T-helper 2 cell treated with Interferon-gamma antibody and Interleukin-4, amounts not matched to agents 5 μg/mL and 100 μg/mL, for 36 hours (primary cell): ENCODE data around the gene CALM3.
"Not testable (repeated sequence)": the region's sequence is repeated elsewhere in the genome, so short reads cannot be mapped to it uniquely, and the experiment has no call there.

Experiments
- DNase-seq: peaks from one replicate; pipeline ENCODE4 v3.0.0; 2021; ENCODE audit warnings: low spot score
- H3K27ac Mint-ChIP-seq: one replicate; pipeline ENCODE4 v1.8.0; 2021; ENCODE audit warnings: mild to moderate bottlenecking, mixed read lengths
- H3K27me3 Mint-ChIP-seq: one replicate; pipeline ENCODE4 v1.8.0; 2021; ENCODE audit warnings: low read depth, mixed read lengths
- H3K36me3 Mint-ChIP-seq: one replicate; pipeline ENCODE4 v1.8.0; 2021; ENCODE audit warnings: low read depth, mixed read lengths
- H3K4me1 Mint-ChIP-seq: one replicate; pipeline ENCODE4 v1.8.0; 2021; ENCODE audit warnings: low read depth, mixed read lengths
- H3K4me3 Mint-ChIP-seq: one replicate; pipeline ENCODE4 v1.8.0; 2022; ENCODE audit warnings: mild to moderate bottlenecking, moderate library complexity, mixed read lengths
- H3K9me3 Mint-ChIP-seq: one replicate; pipeline ENCODE4 v1.8.0; 2021; ENCODE audit warnings: mixed read lengths

CALM3 gene

DNA sequence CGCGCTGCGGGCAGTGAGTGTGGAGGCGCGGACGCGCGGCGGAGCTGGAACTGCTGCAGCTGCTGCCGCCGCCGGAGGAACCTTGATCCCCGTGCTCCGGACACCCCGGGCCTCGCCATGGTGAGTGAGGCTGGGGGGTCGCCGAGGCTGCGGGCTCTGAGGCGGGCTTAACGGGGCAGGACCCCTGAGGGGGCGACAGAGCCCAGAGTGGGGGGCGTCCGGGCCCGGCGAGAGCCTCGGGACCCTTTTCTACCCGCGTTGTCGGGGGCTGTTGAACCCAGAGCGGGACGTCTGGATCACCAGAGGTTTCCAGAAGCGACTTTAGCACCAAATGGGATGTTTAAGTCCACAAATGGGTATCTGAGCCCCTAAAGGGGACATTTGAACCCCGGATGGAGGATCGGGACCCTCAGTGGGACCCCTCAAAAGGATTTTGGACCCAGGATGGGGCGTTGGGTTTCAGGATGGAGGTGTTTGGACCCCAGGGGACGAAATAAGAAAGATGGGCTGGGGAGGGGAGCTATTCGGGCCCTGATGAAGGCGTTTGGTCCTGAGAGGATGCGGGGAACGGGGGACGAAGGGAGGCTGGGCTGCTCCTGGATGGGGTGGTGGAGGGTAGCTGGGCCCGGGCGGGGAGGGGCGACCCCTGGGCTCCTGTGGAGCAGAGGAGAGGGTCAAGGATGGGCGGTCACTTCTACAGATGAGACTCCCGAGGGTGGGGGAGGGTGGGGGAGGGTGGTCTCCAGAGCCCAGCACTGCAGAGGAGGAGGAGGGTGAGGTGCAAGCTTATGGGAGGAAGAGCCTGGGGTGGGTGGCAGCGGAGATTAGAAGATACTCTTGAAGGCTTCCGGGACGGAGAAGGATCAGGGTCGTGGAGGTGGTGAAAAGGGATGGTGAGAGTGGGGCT, at the start of gene CALM3:
Gene CALM3, plus strand, starts transcription at position 13 of the 907 bp plus-strand sequence. Its CDS starts 105 bp downstream, at position 118.
- H3K9me3 Mint-ChIP-seq = peaks cover 24% of the 10 kb centered on the region
- H3K4me3 Mint-ChIP-seq = peak within 1 kb of the TSS; percentile 100
- H3K27ac Mint-ChIP-seq = peak within 1 kb of the TSS; percentile 100
- H3K4me1 Mint-ChIP-seq = peaks cover 28% of the 10 kb centered on the region
- DNase-seq = no peak
- peaks cover 39% of the 10 kb centered on the region for H3K36me3 Mint-ChIP-seq
- peaks cover 11% of the 10 kb centered on the region for H3K27me3 Mint-ChIP-seq

DNA sequence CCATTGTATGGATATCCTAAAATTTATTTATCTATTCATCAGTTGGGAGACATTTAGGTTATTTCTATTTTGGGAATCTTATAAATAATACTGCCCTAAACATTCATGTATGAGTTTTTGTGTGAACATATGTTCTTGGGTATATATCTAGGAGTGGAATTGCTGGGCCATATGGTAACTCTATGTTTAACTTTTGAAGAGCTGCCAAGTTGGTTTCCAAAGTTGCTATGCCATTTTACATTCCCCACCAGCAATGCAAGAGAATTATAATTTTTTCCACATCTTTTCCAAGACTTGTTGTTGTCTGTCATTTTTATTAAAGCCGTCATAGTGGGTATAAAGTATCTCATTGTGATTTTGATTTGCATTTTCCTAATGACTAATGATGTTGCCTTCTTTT, 48.2 kb upstream of the CALM3 start:
- H3K9me3 Mint-ChIP-seq = peaks cover 34% of the 10 kb centered on the region
- H3K27ac Mint-ChIP-seq = no peak overlapping the region
- H3K36me3 Mint-ChIP-seq = no peaks in the 10 kb centered on the region
- H3K4me1 Mint-ChIP-seq = no peaks in the 10 kb centered on the region
- H3K4me3 Mint-ChIP-seq = no peak overlapping the region
- peaks cover 28% of the 10 kb centered on the region for H3K27me3 Mint-ChIP-seq
- no peak for DNase-seq

- H3K4me3 Mint-ChIP-seq = no peak overlapping the region
- no peaks in the 10 kb centered on the region for H3K4me1 Mint-ChIP-seq
These were observed 47.0 kb upstream of the CALM3 start for GRCh38 chr19:46554161-46554560.

DNA sequence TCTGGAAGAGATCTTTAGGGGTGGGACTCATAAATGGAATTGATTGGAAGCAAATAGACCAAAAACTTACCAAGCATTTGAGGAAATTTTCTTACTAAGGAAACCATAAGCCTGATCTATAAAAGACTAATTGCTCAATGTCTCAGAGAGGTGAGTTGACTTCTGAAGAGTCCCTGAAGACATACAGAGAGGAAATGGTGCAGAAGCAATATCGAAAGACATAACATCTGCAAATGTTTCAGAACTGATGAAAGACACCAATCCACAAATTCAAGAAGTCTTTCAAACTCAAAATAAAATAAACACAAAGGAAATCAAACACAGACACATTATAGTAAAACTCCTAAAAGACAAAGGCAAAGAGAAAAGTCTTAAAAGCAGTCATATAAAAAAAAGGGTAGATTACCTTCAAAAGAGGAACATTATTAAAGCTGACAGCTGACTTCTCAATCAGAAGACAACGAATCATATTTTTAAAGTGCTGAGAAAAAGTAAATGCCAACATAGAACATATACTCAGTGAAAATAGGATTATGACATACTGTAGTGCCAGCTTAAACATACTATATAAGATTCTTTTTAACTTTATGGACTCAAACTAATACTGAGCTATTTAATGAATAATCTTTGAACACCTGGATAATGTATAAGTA, 45.4 kb upstream of the CALM3 start:
- Mint-ChIP-seq H3K36me3 (no peaks in the 10 kb centered on the region), H3K27ac (no peak overlapping the region)
- DNase-seq = no peak

More at GRCh38 chr19:46554161-46554560, 47.0 kb upstream of the CALM3 start:
- Mint-ChIP-seq H3K9me3 (peaks cover 30% of the 10 kb centered on the region), H3K36me3 (no peaks in the 10 kb centered on the region), H3K27me3 (peaks cover 28% of the 10 kb centered on the region), H3K27ac (no peak overlapping the region)
- DNase-seq = no peak

GRCh38 chr19:46556471-46556870, 44.7 kb upstream of the CALM3 start:
- DNase-seq, H3K4me1 Mint-ChIP-seq, H3K36me3 Mint-ChIP-seq, H3K4me3 Mint-ChIP-seq, H3K9me3 Mint-ChIP-seq, H3K27ac Mint-ChIP-seq: not testable (repeated sequence)
- H3K27me3 Mint-ChIP-seq = peaks cover 25% of the 10 kb centered on the region

More for the DNA sequence above, 45.4 kb upstream of the CALM3 start:
- Mint-ChIP-seq H3K4me1 (no peaks in the 10 kb centered on the region), H3K4me3 (no peak overlapping the region), H3K9me3 (peaks cover 14% of the 10 kb centered on the region), H3K27me3 (peaks cover 25% of the 10 kb centered on the region)

DNA sequence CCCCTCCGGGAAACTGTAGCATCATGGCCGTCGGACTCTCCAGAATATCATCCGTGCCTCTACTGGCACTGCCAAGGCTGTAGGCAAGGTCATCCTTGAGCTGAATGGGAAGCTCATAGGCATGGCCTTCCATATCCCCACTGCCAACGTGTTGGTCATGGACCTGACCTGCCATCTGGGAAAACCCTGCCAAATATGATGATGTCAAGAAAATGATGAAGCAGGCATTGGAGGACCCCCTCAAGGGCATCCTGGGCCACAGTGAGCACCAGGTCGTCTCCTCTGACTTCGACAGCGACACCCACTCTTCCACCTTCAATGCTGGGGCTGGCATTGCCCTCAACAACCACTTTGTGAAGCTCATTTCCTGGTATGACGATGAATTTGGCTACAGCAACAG, 41.9 kb upstream of the CALM3 start:
- no peak overlapping the region for H3K27ac Mint-ChIP-seq
- no peak for DNase-seq
- peaks cover 3% of the 10 kb centered on the region for H3K9me3 Mint-ChIP-seq
- H3K27me3 Mint-ChIP-seq = peaks cover 13% of the 10 kb centered on the region
- H3K4me1 Mint-ChIP-seq = peaks cover 3% of the 10 kb centered on the region
- no peak overlapping the region for H3K4me3 Mint-ChIP-seq
- H3K36me3 Mint-ChIP-seq = no peaks in the 10 kb centered on the region

DNA sequence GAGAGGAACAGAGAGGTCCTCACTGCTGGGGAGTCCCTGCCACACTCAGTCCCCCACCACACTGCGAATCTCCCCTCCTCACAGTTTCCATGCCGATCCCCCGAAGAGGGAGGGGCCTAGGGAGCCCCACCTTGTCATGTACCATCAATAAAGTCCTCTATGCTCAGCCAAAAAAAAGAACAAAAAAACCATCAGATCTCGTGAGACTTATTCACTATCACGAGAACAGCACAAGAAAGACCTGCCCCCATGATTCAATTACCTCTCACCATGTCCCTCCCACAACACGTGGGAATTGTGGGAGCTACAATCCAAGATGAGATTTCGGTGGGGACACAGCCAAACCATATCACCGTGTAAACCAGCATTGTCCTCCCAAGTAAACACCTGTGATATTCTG, 41.5 kb upstream of the CALM3 start:
- not testable (repeated sequence) for H3K36me3 Mint-ChIP-seq, H3K4me3 Mint-ChIP-seq, H3K4me1 Mint-ChIP-seq, H3K27ac Mint-ChIP-seq, H3K27me3 Mint-ChIP-seq, DNase-seq, H3K9me3 Mint-ChIP-seq

- peaks cover 3% of the 10 kb centered on the region for H3K4me1 Mint-ChIP-seq
- H3K9me3 Mint-ChIP-seq = no peaks in the 10 kb centered on the region
- H3K27me3 Mint-ChIP-seq = no peaks in the 10 kb centered on the region
- no peak for DNase-seq
- H3K36me3 Mint-ChIP-seq = no peaks in the 10 kb centered on the region
- no peak overlapping the region for H3K4me3 Mint-ChIP-seq
- H3K27ac Mint-ChIP-seq = no peak overlapping the region
These were observed 36.4 kb upstream of the CALM3 start for GRCh38 chr19:46564701-46565100.

DNA sequence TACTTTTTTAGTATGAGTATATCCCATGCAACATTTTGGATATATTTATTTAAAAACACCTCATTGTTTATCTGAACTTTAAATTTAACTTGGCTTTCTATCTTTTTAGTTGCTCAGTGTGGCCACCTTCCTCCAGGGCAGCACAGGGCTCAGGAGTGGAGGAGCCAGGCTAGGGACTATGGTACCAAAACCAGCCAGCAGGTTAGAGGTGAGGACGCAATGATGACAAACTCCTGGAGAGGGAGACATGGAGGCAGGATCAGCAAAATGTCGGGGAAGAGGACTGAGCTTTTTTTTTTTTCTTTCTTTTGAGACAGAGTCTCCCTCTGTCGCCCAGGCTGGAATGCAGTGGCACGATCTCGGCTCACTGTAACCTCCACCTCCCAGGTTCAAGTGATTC, 29.6 kb upstream of the CALM3 start:
- Mint-ChIP-seq H3K4me3 (no peak overlapping the region), H3K4me1 (peaks cover 14% of the 10 kb centered on the region), H3K27ac (no peak overlapping the region), H3K9me3 (no peaks in the 10 kb centered on the region), H3K36me3 (no peaks in the 10 kb centered on the region), H3K27me3 (peaks cover 10% of the 10 kb centered on the region)
- DNase-seq = no peak

GRCh38 chr19:46573679-46574498, 27.2 kb upstream of the CALM3 start:
- peaks cover 10% of the 10 kb centered on the region for H3K27me3 Mint-ChIP-seq
- H3K27ac Mint-ChIP-seq = no peak overlapping the region
- peaks cover 14% of the 10 kb centered on the region for H3K4me1 Mint-ChIP-seq
- no peaks in the 10 kb centered on the region for H3K36me3 Mint-ChIP-seq
- H3K4me3 Mint-ChIP-seq = peak overlapping the region; percentile 30
- DNase-seq = no peak
- no peaks in the 10 kb centered on the region for H3K9me3 Mint-ChIP-seq

GRCh38 chr19:46574533-46574932, 26.6 kb upstream of the CALM3 start:
- no peak overlapping the region for H3K27ac Mint-ChIP-seq
- no peaks in the 10 kb centered on the region for H3K36me3 Mint-ChIP-seq
- peaks cover 17% of the 10 kb centered on the region for H3K4me1 Mint-ChIP-seq
- H3K4me3 Mint-ChIP-seq = peak overlapping the region; percentile 30
- DNase-seq = peak; percentile 37
- no peaks in the 10 kb centered on the region for H3K9me3 Mint-ChIP-seq
- H3K27me3 Mint-ChIP-seq = peaks cover 10% of the 10 kb centered on the region

DNA sequence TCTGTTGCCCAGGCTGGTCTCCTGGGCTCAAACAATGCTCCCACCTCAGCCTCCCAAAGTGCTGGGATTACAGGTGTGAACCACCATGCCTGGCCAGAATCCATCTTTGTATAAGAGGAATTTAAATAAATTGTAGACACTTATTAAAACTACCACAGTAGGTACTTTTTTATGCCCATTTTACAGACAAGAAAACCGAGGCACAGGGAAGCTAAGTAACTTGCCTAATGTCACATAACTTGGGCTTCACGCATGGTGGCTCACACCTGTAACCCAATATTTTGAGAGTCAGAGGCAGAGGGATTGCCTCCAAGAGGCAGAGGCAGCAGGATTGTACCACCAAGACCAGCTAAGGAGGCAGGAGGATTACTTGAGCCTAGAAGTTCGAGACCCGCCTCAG, 22.7 kb upstream of the CALM3 start:
- peaks cover 15% of the 10 kb centered on the region for H3K4me1 Mint-ChIP-seq
- H3K9me3 Mint-ChIP-seq = no peaks in the 10 kb centered on the region
- no peaks in the 10 kb centered on the region for H3K36me3 Mint-ChIP-seq
- no peak overlapping the region for H3K27ac Mint-ChIP-seq
- DNase-seq = no peak
- no peak overlapping the region for H3K4me3 Mint-ChIP-seq
- H3K27me3 Mint-ChIP-seq = peaks cover 3% of the 10 kb centered on the region

DNA sequence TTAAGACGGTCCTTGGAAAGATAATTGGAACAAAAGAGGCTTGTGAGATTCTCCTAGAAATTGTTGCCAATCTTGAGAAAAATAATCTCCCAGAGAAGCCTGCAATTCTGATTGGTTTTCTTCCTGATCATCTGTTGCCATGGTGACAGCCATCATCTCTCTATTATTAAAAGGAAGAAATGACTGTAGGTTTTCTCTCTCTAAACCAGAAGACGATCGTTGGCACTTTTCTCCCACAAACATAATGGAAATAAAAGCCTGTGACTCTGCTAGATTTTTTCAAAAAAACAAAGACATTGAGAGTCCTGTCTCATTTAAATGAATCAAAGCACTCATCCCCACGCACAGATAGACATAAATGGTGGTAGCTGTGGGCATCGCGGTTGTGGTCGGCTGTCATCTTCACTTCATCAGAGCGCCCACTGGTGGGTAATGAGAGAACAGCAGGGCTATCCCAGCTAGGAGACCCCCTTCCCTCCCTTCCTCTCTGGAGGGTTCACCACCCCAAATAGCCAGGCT, 21.7 kb upstream of the CALM3 start:
- Mint-ChIP-seq H3K27me3 (peaks cover 6% of the 10 kb centered on the region), H3K36me3 (no peaks in the 10 kb centered on the region), H3K4me3 (no peak overlapping the region), H3K27ac (no peak overlapping the region), H3K4me1 (peaks cover 14% of the 10 kb centered on the region), H3K9me3 (no peaks in the 10 kb centered on the region)
- no peak for DNase-seq
